T-helper 17 cell (primary cell): ENCODE data around the gene DENND1A. TPM values are rescaled to one million over a fixed set of nuclear protein-coding genes. Genes with fewer than 3 reads are reported as not detected.

Experiments used
- ATAC-seq: fragments of 150-1000 bp; cut with Tn5 transposase; 2 replicates; pipeline ENCODE4 v1.10.0; 2021; ENCODE audit warnings: mild to moderate bottlenecking, moderate library complexity
- DNase-seq, 3 donors: peaks; one replicate each; pipeline versions ENCODE4 v3.0.0 to v3.0.0-alpha.2; 2020 to 2021
- H3K9me3 ChIP-seq: one replicate; pipeline ENCODE4 v1.7.0; 2013; ENCODE audit warnings: low read length, mild to moderate bottlenecking; ENCODE audit not compliant: control insufficient read depth, poor library complexity, severe bottlenecking
- H3K27ac Mint-ChIP-seq: one replicate; pipeline ENCODE4 v1.8.0; 2022; ENCODE audit warnings: mild to moderate bottlenecking, moderate library complexity, mixed read lengths
- H3K27me3 Mint-ChIP-seq: one replicate; pipeline ENCODE4 v1.8.0; 2022; ENCODE audit warnings: mixed read lengths
- H3K36me3 Mint-ChIP-seq: one replicate; pipeline ENCODE4 v1.8.0; 2022; ENCODE audit warnings: low read depth, mixed read lengths
- H3K4me1 Mint-ChIP-seq: one replicate; pipeline ENCODE4 v1.8.0; 2022; ENCODE audit warnings: mild to moderate bottlenecking, mixed read lengths
- H3K4me3 Mint-ChIP-seq: one replicate; pipeline ENCODE4 v1.8.0; 2022; ENCODE audit warnings: mild to moderate bottlenecking, moderate library complexity, mixed read lengths
- total RNA-seq, 4 donors: library from RNA in 2 of 4; stranded (reverse) in 2 of 4; gene quantifications; one replicate each; pipeline ENCODE4 v1.2.3 and lab custom pipeline; 2022 to 2026

The DENND1A gene
- total RNA-seq, 2 donors from 2014 or later, result 19.9 to 21.1 TPM

DNA sequence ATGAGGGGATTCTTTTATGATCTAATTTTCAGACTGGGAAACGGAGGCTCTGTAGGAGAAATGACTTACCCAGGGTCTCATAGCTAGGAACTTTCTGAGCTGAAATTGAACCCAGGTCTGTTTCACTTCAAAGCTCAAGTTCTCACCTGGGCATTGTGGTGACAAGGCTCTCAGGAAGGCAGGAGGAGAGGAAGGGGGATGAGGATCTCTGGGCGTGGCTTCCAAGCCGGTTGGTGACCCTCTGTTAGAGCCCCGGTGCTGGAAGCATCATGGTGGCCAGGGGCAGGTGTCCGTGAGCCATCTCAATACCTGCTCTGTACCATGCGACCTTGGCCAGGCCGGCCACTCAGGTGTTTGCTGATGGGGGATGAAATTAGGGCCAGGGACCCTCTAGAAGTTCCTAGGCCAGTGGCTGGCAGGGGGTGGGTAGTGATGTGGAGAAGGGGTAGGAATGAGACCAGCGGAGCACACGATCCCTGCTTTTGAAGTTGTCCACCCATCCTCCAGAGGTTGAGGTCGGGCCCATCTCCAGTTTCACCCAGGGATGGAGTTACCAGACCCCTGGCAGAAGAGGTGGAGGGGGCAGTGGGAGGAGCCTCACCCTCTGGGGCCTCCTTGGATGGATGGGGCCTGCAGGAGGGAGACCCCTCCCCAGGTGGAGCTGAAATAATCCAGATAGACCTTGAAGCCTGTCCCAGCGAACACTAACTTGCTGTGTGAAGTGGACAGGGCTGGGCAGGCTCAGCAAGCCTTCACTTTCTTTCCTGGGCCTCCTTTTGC lies 568.0 kb downstream of the DENND1A start:
- DNase-seq, result no peak
- ATAC-seq, result no peak

DNA sequence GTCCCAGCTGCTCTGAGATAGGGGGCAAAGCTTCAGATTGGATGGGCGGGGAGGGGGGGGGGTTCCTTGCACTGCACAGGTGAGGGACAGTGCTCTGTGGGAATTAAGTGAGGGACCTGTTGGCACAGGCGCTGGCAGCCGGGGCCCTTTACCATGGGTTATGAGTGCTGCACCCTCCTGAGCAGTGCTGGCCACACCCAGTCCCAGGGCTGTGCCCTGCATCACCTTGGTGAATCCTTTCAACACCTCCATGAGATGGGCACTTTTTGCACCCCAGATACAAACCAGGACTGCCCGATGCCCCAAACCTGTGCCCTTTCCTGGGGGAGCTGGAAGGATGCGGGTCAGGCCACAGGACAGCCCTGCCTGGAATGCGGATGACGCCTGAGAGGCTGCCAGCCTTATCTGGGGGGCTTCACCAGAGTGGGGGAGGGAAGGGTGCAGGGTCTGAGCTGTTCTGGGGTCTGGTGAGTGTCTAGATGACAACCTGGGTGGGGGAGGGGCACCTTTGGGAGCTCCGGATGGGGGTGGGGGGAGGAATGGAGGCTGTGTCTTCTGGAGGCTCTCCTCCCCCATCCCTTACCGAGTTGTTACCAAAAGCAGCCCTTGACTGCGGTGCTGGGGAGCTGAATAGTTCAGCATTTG lies 568.7 kb downstream of the DENND1A start:
- Mint-ChIP-seq H3K36me3 (no peaks in the 10 kb centered on the region), H3K4me3 (peak overlapping the region; percentile 21), H3K27me3 (peaks cover 18% of the 10 kb centered on the region), H3K27ac (no peak overlapping the region), H3K4me1 (peaks cover 9% of the 10 kb centered on the region)
- no peak for DNase-seq
- no peak for ATAC-seq
- H3K9me3 ChIP-seq, result no peaks in the 10 kb centered on the region

More for the DNA sequence above, 568.0 kb downstream of the DENND1A start:
- H3K9me3 ChIP-seq, result no peaks in the 10 kb centered on the region
- no peak overlapping the region for H3K27ac Mint-ChIP-seq
- H3K4me3 Mint-ChIP-seq, result peak overlapping the region; percentile 21
- H3K36me3 Mint-ChIP-seq, result no peaks in the 10 kb centered on the region
- H3K27me3 Mint-ChIP-seq, result peaks cover 18% of the 10 kb centered on the region
- H3K4me1 Mint-ChIP-seq, result peaks cover 9% of the 10 kb centered on the region

DNA sequence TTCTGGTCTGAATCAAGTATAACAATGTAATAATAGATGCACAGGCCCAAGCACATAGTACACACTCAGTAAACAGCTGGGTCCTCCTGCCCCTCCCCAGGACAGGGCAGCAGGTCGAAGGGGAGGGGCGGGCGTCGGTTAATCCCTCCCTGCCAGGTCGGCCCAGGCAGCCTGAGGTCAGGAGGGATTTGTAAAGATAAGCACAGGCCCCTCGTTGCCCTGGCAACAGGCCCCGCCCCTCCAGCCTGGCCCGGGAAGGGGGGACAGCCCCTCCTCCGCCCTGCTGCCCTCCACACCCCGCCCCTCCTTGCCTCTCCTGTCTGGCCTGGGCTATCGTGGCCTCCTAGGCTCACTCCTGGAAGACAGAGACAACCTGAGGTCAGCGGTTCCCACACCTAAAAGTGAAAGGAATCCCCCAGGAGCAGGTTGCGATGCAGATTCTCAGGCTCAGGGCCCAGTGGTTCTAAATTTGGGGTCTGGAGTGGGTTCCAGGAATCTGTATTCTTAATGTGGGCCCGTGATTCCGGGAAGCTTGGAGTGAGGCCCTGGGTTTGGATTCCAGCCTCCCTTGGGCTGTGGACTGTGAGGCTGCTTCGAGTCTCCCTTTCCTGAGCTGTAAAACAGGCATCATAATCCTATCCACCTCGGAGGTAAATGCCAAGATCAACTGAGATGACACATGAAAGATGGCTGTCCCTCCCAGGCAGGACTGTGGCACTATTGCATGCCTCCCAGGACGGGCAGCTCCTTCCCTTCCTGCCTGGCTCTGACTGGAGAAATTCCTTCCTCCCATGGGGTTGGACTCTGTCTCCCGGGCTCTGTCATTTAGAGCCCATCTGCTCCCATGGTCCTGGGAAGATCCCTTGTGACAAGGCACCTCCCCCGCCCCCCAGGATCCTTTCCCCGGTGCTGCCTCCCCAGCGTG lies 569.5 kb downstream of the DENND1A start:
- H3K36me3 Mint-ChIP-seq, result no peaks in the 10 kb centered on the region
- ATAC-seq (peak; percentile 33), DNase-seq (no peak)
- H3K27me3 Mint-ChIP-seq, result peaks cover 18% of the 10 kb centered on the region
- no peak overlapping the region for H3K4me3 Mint-ChIP-seq
- peak overlapping the region; percentile 51 for H3K27ac Mint-ChIP-seq
- peaks cover 9% of the 10 kb centered on the region for H3K4me1 Mint-ChIP-seq
- no peaks in the 10 kb centered on the region for H3K9me3 ChIP-seq

DNA sequence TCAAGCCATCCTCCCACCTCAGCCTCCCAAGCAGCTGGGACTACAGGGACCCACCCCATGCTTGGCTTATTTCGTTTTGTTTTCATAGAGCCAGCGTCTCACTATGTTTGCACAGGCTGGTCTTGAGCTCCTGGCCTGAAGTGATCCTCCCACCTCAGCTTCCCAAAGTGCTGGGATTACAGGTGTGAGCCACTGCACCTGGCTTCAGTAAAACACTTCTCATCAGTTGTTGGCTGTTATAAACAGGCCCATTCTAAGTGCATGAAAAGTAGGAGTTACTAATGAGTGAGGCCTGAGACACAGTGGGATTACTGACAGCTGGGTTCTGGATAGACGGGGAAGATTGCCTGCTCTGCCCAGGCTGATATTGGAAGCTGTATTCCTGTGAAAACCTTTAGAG lies 570.4 kb downstream of the DENND1A start:
- Mint-ChIP-seq H3K4me3 (no peak overlapping the region), H3K27me3 (peaks cover 18% of the 10 kb centered on the region)

GRCh38 chr9:123359106-123359505 lies 570.8 kb downstream of the DENND1A start:
- no peak for DNase-seq

More for the DNA sequence above, 570.4 kb downstream of the DENND1A start:
- Mint-ChIP-seq H3K27ac (peak overlapping the region; percentile 51), H3K4me1 (peaks cover 12% of the 10 kb centered on the region), H3K36me3 (no peaks in the 10 kb centered on the region)
- ATAC-seq (no peak), DNase-seq (no peak)
- H3K9me3 ChIP-seq, result no peaks in the 10 kb centered on the region

GRCh38 chr9:123358181-123358905 lies 571.6 kb downstream of the DENND1A start:
- no peaks in the 10 kb centered on the region for H3K36me3 Mint-ChIP-seq
- H3K27ac Mint-ChIP-seq, result no peak overlapping the region
- peaks cover 12% of the 10 kb centered on the region for H3K4me1 Mint-ChIP-seq
- H3K9me3 ChIP-seq, result no peaks in the 10 kb centered on the region
- DNase-seq (no peak), ATAC-seq (no peak)
- peaks cover 13% of the 10 kb centered on the region for H3K27me3 Mint-ChIP-seq
- H3K4me3 Mint-ChIP-seq, result no peak overlapping the region

More at GRCh38 chr9:123359106-123359505, 570.8 kb downstream of the DENND1A start:
- Mint-ChIP-seq H3K36me3 (no peaks in the 10 kb centered on the region), H3K4me1 (peaks cover 12% of the 10 kb centered on the region), H3K27ac (no peak overlapping the region), H3K27me3 (peaks cover 16% of the 10 kb centered on the region), H3K4me3 (no peak overlapping the region)
- ATAC-seq, result no peak
- no peaks in the 10 kb centered on the region for H3K9me3 ChIP-seq

GRCh38 chr9:123357743-123358059 lies 572.2 kb downstream of the DENND1A start:
- DNase-seq, result no peak
- H3K4me3 Mint-ChIP-seq, result no peak overlapping the region
- no peak for ATAC-seq
- H3K9me3 ChIP-seq, result no peaks in the 10 kb centered on the region
- H3K36me3 Mint-ChIP-seq, result no peaks in the 10 kb centered on the region
- H3K27me3 Mint-ChIP-seq, result peaks cover 18% of the 10 kb centered on the region
- H3K4me1 Mint-ChIP-seq, result peaks cover 12% of the 10 kb centered on the region
- no peak overlapping the region for H3K27ac Mint-ChIP-seq

GRCh38 chr9:123356851-123357742 lies 572.8 kb downstream of the DENND1A start:
- Mint-ChIP-seq H3K27ac (no peak overlapping the region), H3K4me3 (no peak overlapping the region), H3K36me3 (no peaks in the 10 kb centered on the region), H3K27me3 (peaks cover 21% of the 10 kb centered on the region), H3K4me1 (peaks cover 12% of the 10 kb centered on the region)
- H3K9me3 ChIP-seq, result no peaks in the 10 kb centered on the region
- no peak for DNase-seq
- no peak for ATAC-seq

- no peaks in the 10 kb centered on the region for H3K9me3 ChIP-seq
- Mint-ChIP-seq H3K27me3 (peaks cover 22% of the 10 kb centered on the region), H3K4me3 (no peak within 1 kb of the TSS), H3K27ac (no peak within 1 kb of the TSS), H3K4me1 (peaks cover 12% of the 10 kb centered on the region), H3K36me3 (no peaks in the 10 kb centered on the region)
- DNase-seq, result no peak
- ATAC-seq, result no peak
Observed at GRCh38 chr9:123355761-123356431, 574.0 kb downstream of the DENND1A start, which contains the start of gene CRB2. TSS of gene CRB2 (plus strand) at chr9:123356197. CDS start at chr9:123356261, 64 bp downstream.

DNA sequence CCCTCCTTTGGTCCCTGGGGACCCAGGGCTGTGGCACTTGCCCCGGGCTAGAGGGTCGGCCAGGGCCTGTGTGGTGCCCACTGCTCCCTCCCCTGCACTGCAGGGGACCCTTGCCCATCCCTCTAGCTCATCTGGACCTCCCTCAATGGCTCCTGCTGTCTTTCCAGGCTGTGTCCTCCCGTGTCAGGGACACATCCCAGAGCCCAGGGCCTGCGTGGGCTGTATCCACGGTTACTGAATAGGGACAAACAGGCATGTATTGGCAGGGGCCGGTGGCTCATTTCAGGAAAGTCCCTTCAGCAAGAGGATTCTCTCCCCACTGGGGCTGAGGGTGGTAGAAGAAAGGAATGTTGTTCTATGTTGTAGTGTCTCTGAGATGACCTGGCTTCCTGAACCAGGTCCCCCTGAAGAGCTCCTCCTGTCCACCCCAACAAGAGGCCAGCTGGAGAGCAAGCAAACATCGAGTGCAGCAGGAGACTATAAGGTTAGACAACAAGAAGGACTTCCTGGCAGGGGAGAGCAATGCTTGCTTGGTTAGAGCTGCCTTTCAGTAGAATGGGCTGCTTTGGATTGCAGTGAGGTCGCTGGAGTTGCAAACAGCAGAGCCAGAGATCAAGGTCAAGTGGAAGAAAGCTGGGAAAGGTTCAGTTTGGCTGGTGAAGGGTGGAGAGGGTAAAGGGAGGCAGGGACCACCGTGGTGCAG lies 575.0 kb downstream of the DENND1A start:
- H3K4me1 Mint-ChIP-seq, result peaks cover 19% of the 10 kb centered on the region
- H3K27ac Mint-ChIP-seq, result no peak overlapping the region
- ATAC-seq, result no peak
- H3K4me3 Mint-ChIP-seq, result no peak overlapping the region
- no peaks in the 10 kb centered on the region for H3K9me3 ChIP-seq
- H3K27me3 Mint-ChIP-seq, result peaks cover 31% of the 10 kb centered on the region
- H3K36me3 Mint-ChIP-seq, result no peaks in the 10 kb centered on the region
- DNase-seq, result no peak

DNA sequence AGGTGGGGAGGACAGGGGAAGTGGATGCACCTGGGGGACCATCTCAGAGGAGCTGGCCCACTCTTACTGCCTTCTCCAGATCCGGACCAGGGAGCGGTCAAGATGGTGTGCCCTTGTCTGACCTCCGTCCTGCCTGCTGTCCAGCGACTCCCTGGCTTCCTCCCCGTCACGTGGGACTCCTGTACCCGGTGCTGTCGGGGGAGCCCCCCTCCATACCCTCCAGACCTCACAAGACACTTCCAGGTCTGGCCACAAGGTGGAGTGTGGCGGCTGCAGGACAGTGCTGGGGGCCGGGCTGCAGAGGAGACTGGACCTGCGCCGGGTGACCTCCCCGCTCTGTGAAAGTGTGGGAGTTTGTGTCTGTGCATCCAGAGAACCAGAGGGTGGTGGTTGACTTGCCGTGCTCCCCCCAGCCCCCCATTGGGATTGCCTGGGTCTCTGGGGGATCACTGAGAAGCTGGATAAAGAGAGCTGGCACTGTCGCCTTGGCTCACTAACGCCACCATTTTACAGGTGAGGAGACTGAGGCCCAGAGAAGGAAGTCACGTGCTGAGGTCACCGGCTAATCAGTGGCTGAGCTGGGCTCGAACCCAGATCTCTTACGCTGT lies 575.8 kb downstream of the DENND1A start:
- Mint-ChIP-seq H3K27me3 (peaks cover 32% of the 10 kb centered on the region), H3K27ac (no peak overlapping the region), H3K4me3 (no peak overlapping the region), H3K4me1 (peaks cover 14% of the 10 kb centered on the region), H3K36me3 (no peaks in the 10 kb centered on the region)
- no peaks in the 10 kb centered on the region for H3K9me3 ChIP-seq
- ATAC-seq, result peak; percentile 63
- peak in 2 of 3 donors; percentile 26 to 46 for DNase-seq
